Adrenal gland (tissue), 5 donors: ENCODE results near the gene PIP4K2B.

Experiments used
- POLR2A ChIP-seq, 2 donors: fragments of 450-650 bp; IDR thresholded peaks; one replicate each; pipeline ENCODE4 v1.6.1; 2017; ENCODE audit warnings: antibody characterized with exemption in 2 of 2, mild to moderate bottlenecking in 2 of 2, moderate library complexity in 1 of 2
- TF ChIP-seq, protein P1 (sequence below), 6 experiments: fragments of 450-650 bp in 4 of 6; fragments of 200-600 bp in 2 of 6; sonication (generic) in 1 of 6; IDR thresholded peaks; 1 replicate in 5 of 6; 2 replicates in 1 of 6; pipeline versions ENCODE4 v1.5.1 to v1.8.0; 2016 to 2021; ENCODE audit warnings: antibody characterized with exemption in 6 of 6, mild to moderate bottlenecking in 2 of 6, moderate library complexity in 1 of 6
- donor health status: DM: no; HTN: no; CAD: no.

DNA sequence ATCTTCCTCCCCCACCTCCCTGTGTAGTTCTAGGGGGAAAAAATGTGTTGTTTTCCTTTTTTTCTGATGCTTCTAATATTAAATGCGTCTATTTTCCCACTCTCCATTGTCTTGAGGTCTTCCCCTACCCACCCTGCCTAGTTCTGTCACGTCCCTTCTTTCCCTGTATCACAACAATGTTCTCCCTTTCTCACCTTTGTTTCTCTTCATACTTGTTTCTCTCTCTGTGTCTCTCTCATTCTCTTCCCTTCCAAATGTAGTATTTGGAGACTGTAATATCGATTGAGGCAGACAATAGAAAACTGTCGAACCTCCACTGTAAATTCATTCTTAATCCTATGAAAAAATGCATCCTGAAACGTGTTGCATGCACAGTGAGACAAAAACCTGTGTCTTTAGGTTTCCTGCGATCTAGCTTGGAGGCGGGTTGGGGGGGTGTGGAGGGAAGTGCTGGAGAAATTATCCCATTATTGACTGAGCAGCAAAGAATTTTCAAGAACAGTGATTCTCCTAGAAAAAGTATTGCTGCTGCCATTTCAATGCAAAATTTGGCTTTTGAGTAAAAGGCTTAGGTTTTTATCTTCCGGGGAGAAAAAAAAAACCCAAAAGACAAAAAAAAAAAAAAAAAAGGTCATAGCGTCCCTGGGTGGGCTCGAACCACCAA is 48.1 kb downstream of the PIP4K2B start:
- TF ChIP-seq, protein P1, sequence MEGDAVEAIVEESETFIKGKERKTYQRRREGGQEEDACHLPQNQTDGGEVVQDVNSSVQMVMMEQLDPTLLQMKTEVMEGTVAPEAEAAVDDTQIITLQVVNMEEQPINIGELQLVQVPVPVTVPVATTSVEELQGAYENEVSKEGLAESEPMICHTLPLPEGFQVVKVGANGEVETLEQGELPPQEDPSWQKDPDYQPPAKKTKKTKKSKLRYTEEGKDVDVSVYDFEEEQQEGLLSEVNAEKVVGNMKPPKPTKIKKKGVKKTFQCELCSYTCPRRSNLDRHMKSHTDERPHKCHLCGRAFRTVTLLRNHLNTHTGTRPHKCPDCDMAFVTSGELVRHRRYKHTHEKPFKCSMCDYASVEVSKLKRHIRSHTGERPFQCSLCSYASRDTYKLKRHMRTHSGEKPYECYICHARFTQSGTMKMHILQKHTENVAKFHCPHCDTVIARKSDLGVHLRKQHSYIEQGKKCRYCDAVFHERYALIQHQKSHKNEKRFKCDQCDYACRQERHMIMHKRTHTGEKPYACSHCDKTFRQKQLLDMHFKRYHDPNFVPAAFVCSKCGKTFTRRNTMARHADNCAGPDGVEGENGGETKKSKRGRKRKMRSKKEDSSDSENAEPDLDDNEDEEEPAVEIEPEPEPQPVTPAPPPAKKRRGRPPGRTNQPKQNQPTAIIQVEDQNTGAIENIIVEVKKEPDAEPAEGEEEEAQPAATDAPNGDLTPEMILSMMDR (IDR thresholded peaks at IDR 0.05): no peak
- no peak for TF ChIP-seq POLR2A (IDR thresholded peaks at IDR 0.05)
